HUES48 (cell line): ENCODE results near the gene COL16A1.

Source experiments
- H3K27ac ChIP-seq: one replicate; pipeline ENCODE4 v1.7.0; 2013; ENCODE audit warnings: low read depth, low read length, inconsistent platforms
- H3K27me3 ChIP-seq: 2 replicates; pipeline ENCODE4 v1.6.1; 2013; ENCODE audit warnings: mild to moderate bottlenecking, low read length; ENCODE audit not compliant: control insufficient read depth, insufficient read depth
- H3K36me3 ChIP-seq: 2 replicates; pipeline ENCODE4 v1.6.1; 2013; ENCODE audit warnings: low read length; ENCODE audit not compliant: control insufficient read depth, insufficient read depth
- H3K4me1 ChIP-seq: 2 replicates; pipeline ENCODE4 v1.6.1; 2013; ENCODE audit warnings: mild to moderate bottlenecking, low read length; ENCODE audit not compliant: control insufficient read depth, insufficient read depth
- H3K4me3 ChIP-seq: 2 replicates; pipeline ENCODE4 v1.5.1; 2013; ENCODE audit warnings: mild to moderate bottlenecking, low read depth, low read length
- H3K9ac ChIP-seq: 2 replicates; pipeline ENCODE4 v1.6.1; 2013; ENCODE audit warnings: mild to moderate bottlenecking, low read depth, low read length, moderate library complexity
- H3K9me3 ChIP-seq: 2 replicates; pipeline ENCODE4 v1.6.1; 2013; ENCODE audit warnings: low read length; ENCODE audit not compliant: control insufficient read depth, insufficient read depth

COL16A1 gene

GRCh38 chr1:31694964-31695313 lies 8.9 kb downstream of the COL16A1 start:
- no peaks in the 10 kb centered on the region for H3K9me3 ChIP-seq
- H3K4me1 ChIP-seq = no peaks in the 10 kb centered on the region
- no peak overlapping the region for H3K27ac ChIP-seq
- peaks cover 8% of the 10 kb centered on the region; the same call in 1 of the 2 replicates for H3K36me3 ChIP-seq
- H3K9ac ChIP-seq = no peak overlapping the region
- H3K27me3 ChIP-seq = no peaks in the 10 kb centered on the region
- H3K4me3 ChIP-seq = no peak overlapping the region

- Histone ChIP-seq H3K4me3 (no peak overlapping the region), H3K4me1 (no peaks in the 10 kb centered on the region), H3K36me3 (peaks cover 3% of the 10 kb centered on the region; the same call in 1 of the 2 replicates), H3K27ac (no peak overlapping the region), H3K27me3 (no peaks in the 10 kb centered on the region), H3K9me3 (no peaks in the 10 kb centered on the region), H3K9ac (no peak overlapping the region)
Observed at GRCh38 chr1:31694069-31694963, 9.5 kb downstream of the COL16A1 start.

- H3K9me3 ChIP-seq = no peaks in the 10 kb centered on the region
- no peaks in the 10 kb centered on the region for H3K4me1 ChIP-seq
- no peaks in the 10 kb centered on the region for H3K36me3 ChIP-seq
- H3K9ac ChIP-seq = no peak overlapping the region
- no peak overlapping the region for H3K27ac ChIP-seq
- H3K4me3 ChIP-seq = no peak overlapping the region
- H3K27me3 ChIP-seq = no peaks in the 10 kb centered on the region
Observed at GRCh38 chr1:31693231-31693630, 10.6 kb downstream of the COL16A1 start.

GRCh38 chr1:31691951-31692350 lies 11.9 kb downstream of the COL16A1 start:
- Histone ChIP-seq H3K9me3 (no peaks in the 10 kb centered on the region), H3K9ac (no peak overlapping the region), H3K4me1 (no peaks in the 10 kb centered on the region), H3K4me3 (no peak overlapping the region), H3K27me3 (no peaks in the 10 kb centered on the region), H3K27ac (no peak overlapping the region), H3K36me3 (no peaks in the 10 kb centered on the region)

GRCh38 chr1:31691446-31691845 lies 12.4 kb downstream of the COL16A1 start:
- Histone ChIP-seq H3K4me3 (no peak overlapping the region), H3K27ac (no peak overlapping the region), H3K9ac (no peak overlapping the region), H3K36me3 (no peaks in the 10 kb centered on the region), H3K27me3 (no peaks in the 10 kb centered on the region), H3K4me1 (no peaks in the 10 kb centered on the region), H3K9me3 (no peaks in the 10 kb centered on the region)

- H3K9ac ChIP-seq = no peak overlapping the region
- no peaks in the 10 kb centered on the region for H3K9me3 ChIP-seq
- no peak overlapping the region for H3K4me3 ChIP-seq
- H3K27me3 ChIP-seq = no peaks in the 10 kb centered on the region
- no peaks in the 10 kb centered on the region for H3K4me1 ChIP-seq
- no peaks in the 10 kb centered on the region for H3K36me3 ChIP-seq
- no peak overlapping the region for H3K27ac ChIP-seq
Observed at GRCh38 chr1:31690921-31691320, 12.9 kb downstream of the COL16A1 start.

GRCh38 chr1:31689854-31690253 lies 14.0 kb downstream of the COL16A1 start:
- H3K36me3 ChIP-seq = no peaks in the 10 kb centered on the region
- H3K4me3 ChIP-seq = no peak overlapping the region
- no peak overlapping the region for H3K9ac ChIP-seq
- H3K27ac ChIP-seq = no peak overlapping the region
- H3K4me1 ChIP-seq = no peaks in the 10 kb centered on the region
- H3K27me3 ChIP-seq = no peaks in the 10 kb centered on the region
- H3K9me3 ChIP-seq = no peaks in the 10 kb centered on the region

- no peaks in the 10 kb centered on the region for H3K36me3 ChIP-seq
- no peak overlapping the region for H3K4me3 ChIP-seq
- no peak overlapping the region for H3K27ac ChIP-seq
- no peaks in the 10 kb centered on the region for H3K4me1 ChIP-seq
- H3K9me3 ChIP-seq = no peaks in the 10 kb centered on the region
- no peaks in the 10 kb centered on the region for H3K27me3 ChIP-seq
- no peak overlapping the region for H3K9ac ChIP-seq
Observed at GRCh38 chr1:31689379-31689778, 14.4 kb downstream of the COL16A1 start.

- H3K27ac ChIP-seq = no peak overlapping the region
- H3K27me3 ChIP-seq = no peaks in the 10 kb centered on the region
- no peak overlapping the region for H3K4me3 ChIP-seq
- no peaks in the 10 kb centered on the region for H3K36me3 ChIP-seq
- H3K9me3 ChIP-seq = no peaks in the 10 kb centered on the region
- no peaks in the 10 kb centered on the region for H3K4me1 ChIP-seq
- H3K9ac ChIP-seq = no peak overlapping the region
Observed at GRCh38 chr1:31688233-31688918, 15.4 kb downstream of the COL16A1 start.

- no peaks in the 10 kb centered on the region for H3K9me3 ChIP-seq
- H3K36me3 ChIP-seq = peaks cover 2% of the 10 kb centered on the region; the same call in 1 of the 2 replicates
- no peak overlapping the region for H3K4me3 ChIP-seq
- no peak overlapping the region for H3K9ac ChIP-seq
- no peaks in the 10 kb centered on the region for H3K27me3 ChIP-seq
- no peak overlapping the region for H3K27ac ChIP-seq
- H3K4me1 ChIP-seq = no peaks in the 10 kb centered on the region
Observed at GRCh38 chr1:31687601-31688000, 16.2 kb downstream of the COL16A1 start.

- no peaks in the 10 kb centered on the region for H3K27me3 ChIP-seq
- H3K36me3 ChIP-seq = peaks cover 3% of the 10 kb centered on the region; the same call in 1 of the 2 replicates
Observed at GRCh38 chr1:31685795-31686194, 18.0 kb downstream of the COL16A1 start.

More at GRCh38 chr1:31685795-31686194, 18.0 kb downstream of the COL16A1 start:
- no peak overlapping the region for H3K9ac ChIP-seq
- no peak overlapping the region for H3K27ac ChIP-seq
- no peak overlapping the region for H3K4me3 ChIP-seq
- H3K9me3 ChIP-seq = no peaks in the 10 kb centered on the region
- H3K4me1 ChIP-seq = no peaks in the 10 kb centered on the region
